GM18498 (cell line): Measurements from ENCODE around the gene ATP13A5.

Experiments
- ATAC-seq: cut with Tn5 transposase; IDR thresholded peaks from one replicate; pipeline ENCODE4 v1.9.1; 2021; ENCODE audit warnings: mild to moderate bottlenecking, moderate library complexity; ENCODE audit not compliant: unreplicated experiment

The ATP13A5 gene

DNA sequence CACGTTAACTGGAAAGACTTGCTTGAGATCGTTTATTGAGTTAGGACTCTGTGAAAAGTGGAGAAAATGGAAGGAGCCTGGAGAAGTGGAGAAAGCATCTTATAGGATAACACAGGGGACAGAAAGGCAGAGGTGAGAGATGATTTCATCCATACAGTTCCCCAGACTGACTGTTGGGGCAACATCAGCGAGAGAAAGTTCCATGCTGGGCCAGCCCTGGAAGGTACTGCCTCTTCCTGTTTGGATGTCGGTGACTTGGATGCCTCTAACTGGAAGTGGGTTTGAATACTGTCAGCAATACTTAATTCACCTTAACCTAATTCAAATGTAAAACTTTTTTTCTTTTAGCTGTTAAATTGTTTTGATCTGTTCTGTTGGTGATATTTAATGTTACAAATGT, 32.3 kb downstream of the ATP13A5 start:
- ATAC-seq = no peak

DNA sequence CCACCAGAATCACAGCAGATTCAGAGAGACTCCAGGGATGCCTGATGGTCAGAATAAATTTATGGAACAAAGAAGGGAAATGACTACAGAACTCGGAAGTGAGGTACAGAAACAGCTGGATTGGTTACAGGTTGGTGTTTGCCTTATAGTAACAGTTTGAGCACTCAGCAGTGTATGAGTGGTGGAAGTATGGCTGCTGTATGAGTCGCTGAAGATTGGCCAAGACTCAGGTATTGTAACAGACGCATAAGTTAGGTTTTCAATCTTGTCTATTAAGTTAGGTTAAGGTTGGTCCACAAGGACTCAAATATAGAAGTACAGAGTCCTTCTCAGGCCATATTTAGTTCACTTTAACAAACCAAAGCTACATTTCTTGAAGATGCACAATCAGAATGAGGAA, 33.1 kb downstream of the ATP13A5 start:
- ATAC-seq = no peak

DNA sequence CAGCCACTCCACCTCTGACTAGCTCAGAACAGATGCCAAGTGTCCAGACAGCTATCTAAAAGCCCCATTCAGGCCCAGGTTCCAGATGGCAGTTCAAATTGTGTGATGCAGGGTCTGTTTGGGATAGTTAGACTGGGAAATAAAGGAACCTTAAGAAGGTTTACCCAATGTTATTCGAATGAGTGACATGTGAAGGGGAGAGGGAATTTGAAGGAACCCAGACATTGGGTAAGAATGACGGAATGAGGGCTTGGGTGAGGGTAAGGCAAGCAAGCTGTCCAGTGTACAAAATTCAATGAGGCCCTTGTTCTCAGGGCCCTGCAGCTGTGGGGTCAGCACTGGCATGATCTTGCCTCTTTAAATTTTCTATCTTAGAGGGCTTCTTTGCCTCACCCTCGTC, 34.1 kb downstream of the ATP13A5 start:
- no peak for ATAC-seq

DNA sequence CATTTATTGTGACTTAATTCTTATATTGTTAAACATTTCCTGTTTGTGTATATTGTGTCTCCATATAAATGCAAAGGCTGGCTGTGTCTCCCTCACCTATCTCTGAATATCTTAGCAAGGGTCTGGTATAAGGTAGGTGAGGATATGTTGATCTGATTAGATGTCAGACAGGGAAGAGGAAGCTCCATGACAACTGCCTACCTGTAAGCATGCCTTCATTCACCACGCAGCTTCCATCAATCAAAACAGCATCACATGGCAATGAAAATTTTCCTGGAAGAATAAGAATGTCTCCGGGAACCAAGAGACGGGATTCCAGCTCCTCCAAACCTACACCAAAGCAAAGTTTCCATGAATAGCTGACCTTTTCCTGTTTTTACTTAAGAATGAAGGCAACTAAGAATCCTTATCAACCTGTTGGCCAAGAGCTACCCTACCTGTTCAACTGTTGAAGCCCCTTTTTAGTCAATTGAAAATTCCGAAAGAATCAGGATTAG, 34.8 kb downstream of the ATP13A5 start:
- ATAC-seq = no peak

DNA sequence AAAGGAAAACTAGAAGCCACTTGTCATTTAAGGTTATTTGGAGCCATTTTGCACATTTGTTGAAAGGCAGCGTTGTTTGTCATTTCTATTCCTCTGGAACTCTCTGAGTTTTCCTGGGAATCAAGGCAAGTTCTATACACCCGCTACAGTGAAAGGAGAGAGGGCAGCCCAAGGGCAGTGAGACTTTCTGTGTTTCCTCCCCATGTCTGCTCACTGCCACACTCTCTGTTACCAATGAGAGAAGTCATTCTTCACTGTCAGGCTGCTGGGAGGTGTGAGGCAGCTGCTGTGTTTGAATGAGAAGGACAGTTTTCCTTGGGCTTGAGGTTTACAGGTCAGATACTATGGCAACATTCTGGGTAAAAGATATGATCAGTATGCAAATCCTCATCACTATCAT, 36.0 kb downstream of the ATP13A5 start:
- ATAC-seq = no peak

DNA sequence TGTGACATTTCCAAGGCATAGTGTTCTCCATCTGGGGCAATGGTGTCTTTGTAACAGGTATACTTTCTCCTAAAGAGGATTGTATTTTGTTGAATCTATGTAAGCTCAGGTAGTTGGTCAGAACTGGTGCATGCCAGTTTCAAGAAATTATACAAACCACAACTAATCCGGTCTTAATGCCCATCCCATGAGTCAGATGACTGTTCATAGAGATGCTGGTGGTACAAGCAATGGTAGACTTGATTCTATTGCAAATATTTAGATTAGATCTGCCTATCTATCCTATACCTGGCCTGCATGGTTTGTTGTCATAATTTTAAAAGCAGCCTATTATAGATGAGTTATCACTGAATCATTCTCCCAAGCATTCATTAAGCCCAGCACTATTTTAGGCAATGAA, 43.5 kb downstream of the ATP13A5 start:
- ATAC-seq = no peak

DNA sequence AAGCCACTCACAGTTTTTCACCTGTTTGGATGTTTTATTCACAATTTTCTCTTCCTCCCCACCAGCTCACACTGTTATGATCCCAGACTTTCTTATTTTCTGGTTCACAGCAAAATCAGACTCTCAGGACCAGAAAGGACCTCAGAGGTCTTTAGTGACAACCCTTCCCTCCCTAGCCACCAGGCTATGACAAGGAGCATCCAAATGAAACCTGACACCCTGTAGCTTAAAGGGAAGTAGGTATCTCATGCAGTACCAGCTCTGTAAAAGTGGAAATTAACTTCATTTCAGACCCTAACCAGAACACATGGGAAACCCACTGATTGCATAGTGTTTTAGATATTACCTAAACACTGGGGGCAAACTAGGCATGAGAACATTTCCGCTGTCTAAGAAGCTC, 45.3 kb downstream of the ATP13A5 start:
- ATAC-seq = no peak

DNA sequence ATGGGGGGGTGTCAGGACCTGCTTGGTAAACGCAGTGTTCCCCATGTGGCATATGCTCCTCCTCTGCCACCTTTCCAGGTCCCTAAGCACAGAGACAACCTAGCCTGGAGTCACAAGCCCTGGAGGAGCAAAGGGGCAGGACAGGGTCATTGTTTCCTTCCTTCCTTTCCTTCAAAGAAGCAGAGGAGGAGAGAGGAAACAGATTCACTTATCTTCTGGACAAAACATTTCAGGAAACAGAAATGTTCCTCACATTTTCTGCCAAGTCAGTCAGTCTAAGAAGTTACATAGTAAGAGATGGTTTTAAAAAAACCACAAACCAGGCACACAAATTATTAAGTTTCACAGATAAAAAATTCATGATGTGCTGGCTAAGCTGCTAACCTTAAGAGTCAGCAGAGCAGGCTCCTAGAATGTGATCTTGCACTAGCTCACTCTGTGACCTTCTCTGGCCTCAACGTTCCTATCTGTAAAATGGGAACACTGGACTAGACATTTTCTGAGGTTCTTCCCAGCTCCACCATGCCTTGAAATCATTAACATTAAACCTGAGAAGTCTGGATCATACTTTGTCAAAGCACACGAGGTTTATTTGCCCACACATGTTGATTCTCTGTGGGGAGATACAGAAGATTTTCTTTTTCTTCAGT, 47.9 kb downstream of the ATP13A5 start:
- no peak for ATAC-seq

DNA sequence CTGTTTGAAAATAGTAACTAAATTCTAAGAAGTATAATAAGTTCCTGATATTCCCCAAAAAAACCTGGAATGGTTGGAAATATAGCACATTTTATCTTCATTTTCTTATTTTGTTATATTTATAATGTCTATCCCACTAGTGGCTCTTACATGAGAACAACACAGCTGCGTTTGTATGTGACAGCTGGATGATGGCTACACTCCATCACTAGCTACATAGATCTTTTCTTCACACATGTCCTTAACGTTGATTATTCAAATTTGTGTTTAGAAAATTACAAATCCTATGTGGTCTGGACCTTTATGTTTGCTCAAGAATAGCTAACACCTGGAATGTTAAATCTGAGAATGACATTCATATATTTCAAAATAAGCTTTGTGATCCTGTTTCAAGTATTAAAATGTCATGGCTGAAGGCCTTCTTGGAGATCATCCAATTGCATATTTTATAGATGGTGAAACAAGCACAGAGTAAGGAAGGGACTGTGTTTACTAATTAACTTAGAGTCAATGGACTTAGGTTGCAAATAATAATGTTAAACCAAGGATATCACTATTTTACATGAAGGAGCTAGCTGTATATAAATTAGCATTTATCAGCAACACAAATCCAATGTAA, 60.8 kb downstream of the ATP13A5 start:
- no peak for ATAC-seq

DNA sequence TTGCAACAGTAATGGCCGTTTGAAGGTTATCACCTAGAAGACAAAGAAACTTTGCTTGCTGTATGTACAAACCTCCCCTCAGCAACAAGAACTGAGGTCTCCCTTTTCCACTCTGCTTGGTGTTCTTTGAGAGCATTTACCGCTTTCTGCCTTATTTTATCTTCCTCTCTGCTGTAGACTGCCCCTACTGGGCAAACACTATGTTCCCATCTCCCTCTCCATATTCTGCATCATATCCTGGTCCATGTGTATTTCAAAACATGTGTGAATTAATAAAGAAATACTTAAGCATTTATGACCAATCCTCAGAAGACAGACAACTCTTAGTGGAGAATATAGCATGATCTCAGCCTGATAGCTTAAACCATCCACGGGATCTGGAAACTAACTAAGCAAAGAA, 64.4 kb downstream of the ATP13A5 start:
- ATAC-seq = no peak

DNA sequence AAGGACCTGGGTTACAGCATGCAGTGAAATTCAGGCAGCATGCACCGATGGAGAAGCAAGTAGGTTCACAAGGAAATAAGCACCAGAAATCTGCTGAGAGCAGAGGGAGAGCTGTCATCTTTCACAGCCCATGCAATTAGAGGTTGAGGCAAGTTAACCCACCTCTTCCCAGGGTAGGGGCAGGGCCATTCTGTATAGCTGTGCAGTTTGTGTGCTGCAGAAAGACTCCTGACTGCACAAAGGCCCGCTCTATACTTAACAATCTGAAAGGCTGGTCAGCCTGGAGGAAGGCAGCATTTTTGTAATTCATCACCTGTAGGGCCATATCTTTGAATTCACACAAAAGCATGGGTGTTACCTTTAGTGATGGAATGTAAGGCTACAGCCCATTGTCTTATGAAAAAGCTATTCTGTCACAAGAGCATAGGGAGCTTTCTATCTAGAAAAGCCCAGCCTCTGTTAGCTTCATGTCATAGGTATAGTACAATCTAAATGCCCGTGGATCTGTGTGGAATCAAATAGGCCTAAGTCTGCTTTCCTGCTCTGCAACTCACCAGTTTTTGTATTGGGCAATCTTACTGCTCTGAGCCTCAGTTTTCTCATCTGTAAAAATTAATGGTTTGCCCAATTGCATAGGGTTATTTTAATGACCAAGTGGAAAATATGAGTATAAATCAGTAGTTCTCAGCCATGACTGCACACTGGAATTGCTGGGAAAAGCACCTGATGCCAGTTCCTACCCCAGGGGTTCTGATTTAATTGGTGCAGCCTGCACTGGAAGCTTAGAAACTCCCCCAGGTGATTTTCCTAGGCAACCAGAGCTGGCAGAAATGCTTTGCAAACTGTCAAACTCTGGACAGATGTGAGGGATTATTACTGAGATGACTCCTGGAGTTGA, 65.2 kb downstream of the ATP13A5 start:
- ATAC-seq = no peak

DNA sequence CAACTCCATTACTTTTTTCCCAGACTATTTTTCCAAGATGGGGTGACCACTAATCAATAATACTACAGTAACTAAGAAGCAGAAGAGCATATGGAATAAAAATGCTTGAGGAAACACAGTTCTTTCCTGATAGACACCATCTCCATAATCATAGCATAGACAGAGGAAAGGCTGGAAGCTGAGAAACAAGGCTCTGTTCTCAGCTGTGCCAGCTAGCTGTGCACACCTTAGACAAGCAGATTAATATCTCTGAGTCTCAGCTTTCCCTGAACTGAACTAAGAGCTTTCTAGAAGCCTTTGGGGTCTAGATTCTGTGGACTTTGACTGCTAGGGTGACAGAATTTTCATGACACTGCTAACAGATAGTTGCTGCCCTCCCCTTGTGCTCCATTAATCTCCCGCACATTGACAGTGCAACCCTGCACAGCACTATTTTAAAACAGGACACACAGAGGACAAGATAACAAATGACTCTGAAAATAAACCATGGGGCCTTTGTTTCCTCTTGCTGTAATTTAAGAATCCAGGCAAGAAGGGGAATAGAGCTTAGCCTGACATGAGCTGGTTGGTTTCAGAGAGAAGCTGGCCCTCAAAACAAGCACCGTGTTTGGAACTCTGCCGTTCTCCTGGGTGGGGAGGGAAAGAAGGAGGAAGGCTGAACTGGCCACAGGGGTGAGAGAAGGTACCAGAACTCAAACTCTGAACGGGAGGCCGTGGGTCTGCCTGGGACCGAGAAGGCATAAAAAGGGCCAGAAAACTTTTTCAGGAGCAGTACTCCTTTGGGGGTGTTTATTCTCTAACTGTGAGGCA, 67.4 kb downstream of the ATP13A5 start:
- no peak for ATAC-seq

DNA sequence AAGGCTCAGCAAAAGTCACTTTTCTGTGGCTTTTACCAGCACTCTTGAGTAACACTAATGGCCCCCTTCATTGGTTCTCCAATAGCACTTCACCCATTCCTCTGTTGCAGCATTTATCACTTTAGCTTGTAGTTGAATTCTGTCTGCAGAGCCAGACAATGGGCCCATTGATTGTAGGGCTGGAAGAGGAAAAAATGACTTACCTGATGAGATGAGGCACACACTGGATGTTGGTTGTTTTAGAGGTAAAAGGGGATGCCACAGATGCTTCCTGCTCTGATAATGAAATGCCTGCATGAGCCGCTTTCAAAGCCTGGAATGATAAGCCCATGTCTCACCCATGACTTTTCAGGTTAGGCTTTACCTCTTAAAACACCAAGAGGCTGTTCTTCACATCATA, 73.2 kb downstream of the ATP13A5 start:
- no peak for ATAC-seq

DNA sequence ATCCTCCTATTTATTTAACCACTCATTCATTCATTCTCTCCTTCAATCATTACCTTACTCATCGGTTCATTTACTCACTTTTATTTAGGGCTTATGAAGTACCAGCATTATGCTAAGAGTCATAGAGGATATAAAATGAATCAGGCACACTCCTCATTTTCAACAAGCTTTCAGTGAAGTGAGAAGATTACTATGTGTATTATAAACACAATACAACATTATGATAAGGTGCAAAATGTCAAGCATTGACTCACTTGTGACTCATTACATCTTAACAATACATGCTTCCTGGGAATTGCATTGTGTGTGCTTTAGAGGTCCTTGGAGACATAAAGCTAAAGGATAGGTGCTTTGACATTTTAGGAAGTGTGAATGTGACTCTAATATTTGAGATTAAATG, 77.1 kb downstream of the ATP13A5 start:
- ATAC-seq = no peak

DNA sequence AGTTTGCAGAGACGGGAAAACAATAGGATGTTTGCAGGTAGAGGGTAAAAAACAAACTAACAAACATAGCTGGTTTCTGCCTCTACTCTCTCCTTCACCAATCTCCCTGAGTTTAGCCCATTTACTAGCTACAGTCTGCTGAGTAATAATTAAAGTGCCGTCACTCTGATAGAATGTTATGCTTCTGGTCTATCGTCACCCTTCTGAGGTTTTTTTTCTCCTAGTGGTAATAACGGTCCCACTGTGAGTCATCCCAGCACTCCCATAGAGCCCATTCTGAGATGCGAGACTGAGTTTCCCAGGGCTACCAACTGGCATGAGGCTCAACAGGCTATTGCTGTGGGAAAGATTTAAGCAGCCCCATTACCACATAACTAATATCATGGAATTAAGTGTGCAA, 81.1 kb downstream of the ATP13A5 start:
- no peak for ATAC-seq

DNA sequence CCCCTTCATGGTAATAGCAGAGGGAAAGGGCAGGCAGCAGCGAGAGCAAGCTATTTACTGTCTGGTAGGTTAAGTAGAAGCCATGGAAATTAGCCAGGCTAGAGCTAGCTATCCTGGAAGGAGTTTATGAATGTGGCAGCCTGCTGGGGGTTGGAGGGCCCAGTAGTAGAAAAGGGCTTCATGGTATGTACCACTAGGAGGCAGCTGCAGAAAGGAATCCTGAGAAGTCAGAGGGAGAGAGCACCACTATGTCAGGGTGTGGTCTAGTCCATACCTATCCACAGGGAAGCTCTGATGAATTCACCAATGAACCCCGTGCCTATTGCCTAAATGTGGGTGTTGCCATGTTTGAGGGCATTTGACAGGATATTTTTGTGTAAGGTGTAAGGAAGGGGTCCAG, 82.6 kb downstream of the ATP13A5 start:
- no peak for ATAC-seq

DNA sequence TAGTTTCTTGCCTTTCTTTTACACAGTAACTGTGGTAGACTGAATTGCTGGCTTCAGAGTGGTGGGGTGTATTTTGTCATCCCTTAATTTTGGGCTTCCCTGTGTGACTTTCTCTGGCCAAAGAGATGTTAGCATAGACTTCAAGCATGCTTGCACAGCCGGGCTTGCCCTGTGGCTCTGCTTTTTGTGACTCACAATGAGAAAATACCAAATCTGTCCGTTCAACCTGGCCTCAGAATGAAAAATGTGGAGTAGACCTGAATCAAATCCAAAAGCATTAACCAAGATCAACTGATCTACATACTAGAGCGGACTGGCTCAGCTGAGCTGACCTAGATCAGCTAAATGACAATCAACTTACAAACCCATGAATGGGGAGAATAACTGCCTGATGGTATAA, 86.2 kb downstream of the ATP13A5 start:
- ATAC-seq = no peak

DNA sequence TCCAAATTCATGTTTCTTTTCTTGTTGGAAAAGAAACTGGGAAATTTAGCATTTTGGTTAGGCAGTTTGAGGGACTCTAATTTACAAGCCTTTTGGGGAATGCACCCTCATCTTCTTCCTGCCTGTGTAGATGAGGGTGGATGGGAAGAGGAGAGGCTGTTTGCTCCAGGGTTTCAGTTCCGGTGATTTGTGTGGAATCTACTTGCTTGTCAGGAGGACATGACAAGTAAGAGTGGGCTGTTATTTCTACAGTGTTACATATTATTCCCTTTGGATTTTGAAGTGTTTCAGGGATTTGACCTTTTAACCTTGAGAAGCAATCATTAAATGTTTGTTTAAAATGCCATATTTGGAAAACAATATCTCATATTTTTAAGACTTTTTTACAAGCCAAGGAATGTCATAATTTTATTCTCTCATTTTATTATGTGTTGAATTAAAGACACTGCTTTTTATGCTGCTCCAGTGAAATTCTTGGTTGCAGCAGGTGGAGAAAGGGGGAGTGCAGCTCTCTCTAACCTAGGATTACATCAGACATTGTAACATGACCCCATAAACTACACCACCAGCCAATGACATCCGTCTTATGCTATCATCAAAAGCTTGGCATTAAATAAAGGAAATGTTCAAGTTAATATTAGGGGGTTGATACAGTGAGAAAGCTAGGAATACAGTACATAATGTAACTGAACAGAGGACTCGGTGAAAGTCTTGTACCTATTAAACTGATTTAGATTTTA, 107.3 kb downstream of the ATP13A5 start:
- ATAC-seq = no peak

DNA sequence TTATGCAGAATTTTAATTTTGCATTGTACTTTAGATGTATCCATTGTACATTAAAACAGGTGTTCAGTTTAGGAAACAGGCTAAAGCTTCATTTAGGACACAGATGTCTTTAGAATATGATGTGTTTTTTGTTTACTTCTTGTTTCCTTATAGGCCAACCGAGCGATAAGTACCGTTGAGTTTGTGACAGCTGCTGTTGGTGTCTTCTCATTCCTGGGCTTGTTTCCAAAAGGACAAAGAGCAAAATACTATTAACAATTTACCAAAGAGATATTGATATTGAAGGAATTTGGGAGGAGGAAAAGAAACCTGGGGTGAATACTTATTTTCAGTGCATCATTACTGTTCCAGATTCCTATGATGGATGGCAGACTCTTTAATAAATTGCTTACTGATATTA, 108.1 kb downstream of the ATP13A5 start:
- no peak for ATAC-seq

DNA sequence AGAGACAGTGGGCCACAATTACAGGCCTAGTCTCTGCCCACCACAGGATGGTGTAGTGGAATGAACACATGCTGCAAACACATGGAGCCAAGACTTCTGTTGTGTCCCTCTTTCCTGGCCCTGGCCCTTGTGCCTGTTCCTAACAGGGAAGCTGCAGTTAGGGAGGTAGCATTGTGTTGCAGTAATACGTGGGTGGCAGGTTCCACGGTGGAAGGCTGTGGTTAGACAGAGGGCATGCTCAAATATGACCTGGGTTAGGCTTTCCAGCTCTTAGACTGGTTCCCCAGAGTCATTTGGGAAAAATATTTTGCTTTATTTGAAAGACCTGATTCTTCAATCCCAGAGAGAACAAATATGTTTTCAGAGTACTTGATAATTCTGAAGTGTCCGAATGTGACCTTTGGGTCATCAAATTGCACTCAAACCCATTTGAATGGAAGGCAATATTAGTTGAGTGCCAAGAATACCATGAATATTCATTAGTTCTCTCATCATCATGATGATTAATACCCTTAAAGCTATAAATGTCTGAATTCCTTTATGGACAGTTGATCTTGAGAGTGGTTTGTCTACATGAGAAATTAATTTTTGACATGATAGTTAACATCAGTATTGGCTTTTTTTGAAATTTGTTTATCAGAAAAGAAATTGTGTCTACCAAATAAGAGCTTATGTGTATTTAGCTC, 109.1 kb downstream of the ATP13A5 start:
- no peak for ATAC-seq
